ENCODE results near the gene ENDOU. TPM values are rescaled to one million over a fixed set of nuclear protein-coding genes. Genes with fewer than 3 reads are reported as not detected.

The ENDOU gene
- polyA plus RNA-seq, 1 donor from 2014 or later: not detected

DNA sequence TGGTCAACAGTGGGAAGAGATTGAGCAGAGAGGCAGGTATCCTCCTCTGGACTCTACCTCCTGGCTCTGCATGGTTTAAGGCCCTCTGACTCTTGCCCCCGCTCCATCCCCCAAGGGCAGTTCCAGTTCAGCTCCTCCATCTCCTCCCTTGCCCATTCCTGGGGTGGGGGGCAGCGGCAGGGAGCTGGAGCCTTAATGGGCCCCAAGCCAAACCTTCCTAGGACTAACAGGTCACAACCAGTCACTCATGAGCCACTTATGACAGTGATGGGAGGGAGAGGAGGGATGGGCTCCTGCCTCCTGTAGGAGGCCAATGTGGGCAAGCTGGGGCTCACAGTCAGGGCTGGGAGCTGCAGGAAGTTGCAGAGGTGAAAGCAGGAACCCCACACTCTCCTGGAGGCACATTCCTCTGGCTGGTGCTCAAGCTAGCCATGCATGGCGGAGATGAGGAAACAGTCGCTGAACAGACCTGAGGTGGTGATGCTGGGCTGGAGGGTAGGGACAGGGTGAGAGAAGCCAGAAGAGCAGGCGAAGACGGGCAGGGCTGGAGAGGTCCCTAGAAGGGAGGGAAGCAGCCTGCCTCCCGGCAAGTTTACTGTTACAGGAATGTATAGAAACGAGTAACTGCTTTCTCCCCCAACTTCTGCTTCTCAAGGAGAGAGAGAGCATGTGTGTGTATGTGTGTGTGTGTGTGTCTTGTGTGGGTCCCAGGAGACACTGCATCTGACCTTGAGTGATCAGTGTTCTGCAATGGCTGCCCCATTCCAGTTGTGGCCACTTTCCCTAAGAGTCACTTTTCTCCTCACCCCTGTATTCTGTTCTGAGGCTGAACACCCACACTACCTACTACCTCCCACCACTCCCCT, 38.4 kb upstream of the ENDOU start:
- peaks cover 3% of the 10 kb centered on the region for H3K27me3 Mint-ChIP-seq
- H3K9me3 Mint-ChIP-seq: no peaks in the 10 kb centered on the region
- H3K36me3 Mint-ChIP-seq: no peaks in the 10 kb centered on the region
- H3K4me3 Mint-ChIP-seq: peak overlapping the region in 2 of 4 donors; percentile 3 to 53
- no peak overlapping the region for H3K27ac Mint-ChIP-seq
- H3K4me1 Mint-ChIP-seq: peaks cover 5 to 13% (median 8%) of the 10 kb centered on the region in 3 donors

DNA sequence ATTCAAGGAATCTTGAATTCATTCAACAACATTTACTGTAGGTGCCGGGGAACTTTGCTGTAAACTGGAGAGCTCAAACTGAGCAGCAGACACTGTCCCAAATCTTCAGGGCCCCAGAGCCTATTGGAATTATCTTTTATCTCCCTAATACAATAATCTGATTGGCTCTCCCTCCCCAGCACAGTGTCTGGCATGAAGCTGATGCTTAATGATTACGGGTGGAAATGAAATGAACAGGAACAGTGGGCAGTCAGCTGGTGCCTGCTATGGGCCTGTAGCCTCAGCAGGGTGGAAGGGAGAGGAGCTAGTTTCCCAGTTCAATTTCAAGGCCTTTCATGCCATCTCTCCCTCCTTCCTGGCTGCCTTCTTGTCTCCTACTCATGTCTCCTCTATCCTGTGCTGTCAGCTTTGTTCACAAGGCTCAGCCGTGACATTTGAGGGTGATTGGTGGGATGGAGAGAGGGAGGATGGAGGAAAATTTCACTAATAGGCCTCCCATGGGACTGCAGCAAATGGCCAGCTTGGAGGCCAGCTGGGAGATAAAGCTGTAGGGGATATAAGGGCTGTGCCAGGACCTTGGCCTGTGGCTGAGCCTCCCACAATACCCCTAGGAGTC, 37.7 kb upstream of the ENDOU start:
- no peak overlapping the region for H3K27ac Mint-ChIP-seq
- H3K36me3 Mint-ChIP-seq: no peaks in the 10 kb centered on the region
- H3K9me3 Mint-ChIP-seq: no peaks in the 10 kb centered on the region
- H3K27me3 Mint-ChIP-seq: peaks cover 3% of the 10 kb centered on the region
- peak overlapping the region in 1 of 4 donors; percentile 5 for H3K4me3 Mint-ChIP-seq
- peaks cover 5 to 13% (median 8%) of the 10 kb centered on the region in 3 donors for H3K4me1 Mint-ChIP-seq

DNA sequence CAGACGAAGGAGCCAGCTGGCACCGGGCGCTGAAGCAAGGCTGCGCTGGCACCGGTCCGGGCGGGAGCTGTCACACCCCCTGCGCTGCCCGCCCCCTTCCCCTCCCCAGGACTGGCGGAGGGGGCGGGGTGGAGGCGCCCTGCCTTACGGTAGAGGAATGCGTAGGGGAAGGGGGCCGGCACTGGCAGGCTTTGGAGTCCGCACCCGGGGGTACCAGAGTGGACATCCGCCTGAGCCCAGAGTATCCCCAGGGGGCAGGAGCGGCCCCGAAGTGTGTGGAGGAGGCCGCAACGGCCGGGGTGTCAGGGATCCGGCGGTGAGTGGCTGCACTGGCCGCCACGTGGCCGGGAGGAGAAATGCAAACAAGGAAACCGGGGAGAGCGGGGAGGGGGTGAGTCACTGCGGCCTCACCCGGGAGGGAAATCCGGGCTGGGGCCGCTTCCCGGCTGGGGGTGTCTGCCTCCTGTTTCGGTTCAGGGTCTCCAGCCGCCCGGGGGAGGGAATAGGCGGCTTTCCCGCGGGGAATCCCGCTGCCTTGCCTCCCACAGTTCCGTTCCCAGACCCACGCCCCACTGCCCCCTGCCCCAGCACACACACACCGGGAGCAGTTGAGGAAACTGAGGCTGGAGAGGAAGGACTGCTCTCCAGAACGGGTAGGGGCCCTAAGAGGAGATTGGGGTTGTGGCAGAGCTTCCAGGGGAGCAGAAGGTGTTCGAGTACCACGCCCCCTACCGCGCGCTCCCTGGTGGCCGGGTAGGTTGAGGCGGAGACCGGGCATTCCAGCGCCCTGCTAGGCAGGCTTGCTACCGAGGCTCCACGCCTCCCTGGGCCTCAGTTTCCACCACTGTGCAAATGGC, 33.8 kb upstream of the ENDOU start, which contains the start of gene RAPGEF3:
TSS of gene RAPGEF3 (minus strand) at position 47 of the 857 bp plus-strand sequence. CDS start 324 bp downstream, outside the sequence.
- peak within 1 kb of the TSS; percentile 34 to 92 (median 86) for H3K4me3 Mint-ChIP-seq
- H3K36me3 Mint-ChIP-seq: no peaks in the 10 kb centered on the region
- H3K9me3 Mint-ChIP-seq: no peaks in the 10 kb centered on the region
- peaks cover 3% of the 10 kb centered on the region for H3K27me3 Mint-ChIP-seq
- peaks cover 22 to 37% (median 34%) of the 10 kb centered on the region in 3 donors for H3K4me1 Mint-ChIP-seq
- H3K27ac Mint-ChIP-seq: peak within 1 kb of the TSS in 2 of 3 donors; percentile 35 to 76

DNA sequence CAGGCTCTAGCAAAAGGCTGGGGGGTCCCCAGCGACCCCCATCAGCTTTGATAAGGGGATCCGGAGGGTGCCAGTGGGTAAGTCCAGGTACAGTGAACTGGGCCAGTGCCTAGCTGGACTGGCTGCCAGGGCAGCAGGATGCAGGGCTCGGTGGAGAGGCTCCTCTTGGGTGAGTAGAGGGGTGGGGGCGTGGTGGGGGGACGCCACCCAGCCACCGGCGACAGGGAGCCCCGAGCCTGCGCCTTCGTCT, 33.2 kb upstream of the ENDOU start:
- no peaks in the 10 kb centered on the region for H3K36me3 Mint-ChIP-seq
- no peaks in the 10 kb centered on the region for H3K9me3 Mint-ChIP-seq
- H3K4me1 Mint-ChIP-seq: peaks cover 22 to 34% (median 33%) of the 10 kb centered on the region in 3 donors
- no peaks in the 10 kb centered on the region for H3K27me3 Mint-ChIP-seq
- H3K4me3 Mint-ChIP-seq: peak overlapping the region in 3 of 4 donors; percentile 80 to 90 (median 88)
- no peak overlapping the region for H3K27ac Mint-ChIP-seq

GRCh38 chr12:47757840-47758583, 32.7 kb upstream of the ENDOU start:
- peak overlapping the region in 2 of 3 donors; percentile 15 to 35 for H3K27ac Mint-ChIP-seq

DNA sequence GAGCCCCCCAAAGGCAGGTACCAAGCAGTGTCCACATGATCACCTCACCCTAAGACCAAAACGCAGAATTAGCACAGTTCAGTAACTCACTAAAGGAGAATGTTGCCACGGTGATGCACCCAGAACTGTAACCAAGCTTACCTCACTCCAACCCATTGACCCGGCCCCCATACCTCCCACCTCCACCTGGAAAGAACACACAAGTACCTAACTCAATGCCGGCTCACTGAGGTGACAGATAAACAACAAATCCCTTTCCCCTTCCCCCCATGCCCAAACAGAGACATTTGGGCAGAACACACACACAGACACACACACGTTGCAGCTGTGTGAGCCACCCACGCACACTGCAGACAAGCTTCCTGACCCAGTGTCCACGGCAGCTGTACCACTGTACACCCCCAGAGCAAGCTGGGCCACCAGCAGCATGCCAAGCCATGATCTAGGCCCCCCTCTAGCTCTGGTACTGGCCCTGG, 32.1 kb upstream of the ENDOU start:
- H3K27me3 Mint-ChIP-seq: no peaks in the 10 kb centered on the region
- peaks cover 22 to 40% (median 37%) of the 10 kb centered on the region in 3 donors for H3K4me1 Mint-ChIP-seq
- no peaks in the 10 kb centered on the region for H3K36me3 Mint-ChIP-seq
- H3K4me3 Mint-ChIP-seq: peak overlapping the region; percentile 5 to 82 (median 54)
- peak overlapping the region; percentile 10 to 91 (median 15) for H3K27ac Mint-ChIP-seq
- H3K9me3 Mint-ChIP-seq: no peaks in the 10 kb centered on the region

More at GRCh38 chr12:47757840-47758583, 32.7 kb upstream of the ENDOU start:
- H3K36me3 Mint-ChIP-seq: no peaks in the 10 kb centered on the region
- H3K27me3 Mint-ChIP-seq: no peaks in the 10 kb centered on the region
- H3K4me3 Mint-ChIP-seq: peak overlapping the region in 3 of 4 donors; percentile 80 to 90 (median 88)
- H3K9me3 Mint-ChIP-seq: no peaks in the 10 kb centered on the region
- peaks cover 22 to 37% (median 37%) of the 10 kb centered on the region in 3 donors for H3K4me1 Mint-ChIP-seq

DNA sequence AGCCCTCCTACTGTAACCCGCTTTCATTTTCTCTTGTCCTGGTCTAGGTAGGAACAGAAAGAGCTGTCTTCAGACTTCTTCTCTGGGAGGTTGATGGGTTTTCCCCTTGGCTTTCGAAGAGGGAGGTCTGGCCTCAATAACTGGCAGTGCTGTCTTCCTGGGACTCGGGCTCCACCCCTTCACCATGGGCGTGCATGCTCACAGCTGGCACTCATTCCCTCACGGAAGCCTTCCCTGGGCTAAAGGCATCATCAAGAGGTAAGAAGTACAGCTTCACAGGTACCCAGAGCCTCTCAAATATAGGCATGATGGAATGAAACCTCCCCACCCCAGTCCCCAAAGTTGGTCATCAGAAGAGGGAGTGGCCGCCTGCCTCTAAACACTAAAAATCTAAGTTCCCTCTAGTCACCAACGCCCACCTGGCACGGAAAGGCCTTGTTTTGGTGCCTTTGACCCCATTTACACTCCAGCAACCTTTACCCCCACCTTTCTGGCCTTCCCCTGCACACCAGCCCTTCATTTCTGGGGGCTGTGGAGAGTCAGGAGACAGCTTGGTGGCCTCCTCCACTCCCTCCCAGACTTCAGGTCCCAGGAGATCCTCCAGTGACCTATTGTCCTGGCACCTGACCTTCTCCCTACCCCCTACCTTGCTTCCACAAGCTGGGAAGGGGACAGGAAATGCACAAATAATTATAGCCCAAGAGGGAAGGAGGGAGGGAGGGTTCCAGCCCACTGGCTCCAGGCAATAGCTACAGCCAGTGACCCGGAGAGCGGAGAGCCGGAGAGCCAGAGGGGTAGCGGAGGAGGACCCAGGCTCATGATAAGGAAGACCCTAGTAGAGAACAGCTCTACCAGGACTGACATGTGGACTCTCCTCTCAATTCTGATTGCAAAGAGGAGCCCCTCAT, 30.6 kb upstream of the ENDOU start:
- peaks cover 22 to 41% (median 40%) of the 10 kb centered on the region in 3 donors for H3K4me1 Mint-ChIP-seq

DNA sequence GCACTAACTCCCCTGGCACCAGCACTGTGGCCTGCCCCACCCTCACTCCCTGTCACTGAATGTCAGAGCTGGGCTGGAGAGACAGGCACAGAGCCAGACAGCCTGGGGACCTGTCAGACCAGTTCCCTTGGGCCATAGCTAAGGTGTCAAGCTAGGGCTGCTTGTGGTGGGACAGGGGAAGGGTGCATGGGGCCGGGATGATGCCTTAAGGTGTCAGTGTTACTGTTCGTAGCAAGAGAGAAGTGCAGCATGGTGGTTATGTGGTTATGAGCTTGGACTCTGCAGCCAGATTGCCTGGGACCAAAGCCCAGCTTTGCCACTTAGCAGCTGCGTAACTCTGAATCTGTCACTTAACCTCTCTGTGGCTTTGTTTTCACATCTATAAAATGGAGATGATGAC, 29.6 kb upstream of the ENDOU start:
- no peaks in the 10 kb centered on the region for H3K36me3 Mint-ChIP-seq
- peak overlapping the region in 2 of 3 donors; percentile 21 to 91 for H3K27ac Mint-ChIP-seq
- H3K4me1 Mint-ChIP-seq: peaks cover 22 to 42% (median 38%) of the 10 kb centered on the region in 3 donors
- H3K4me3 Mint-ChIP-seq: peak overlapping the region in 2 of 4 donors; percentile 5 to 66
- H3K27me3 Mint-ChIP-seq: no peaks in the 10 kb centered on the region
- H3K9me3 Mint-ChIP-seq: peaks cover 0 to under 1% (median 0%) of the 10 kb centered on the region in 3 donors

More for the DNA sequence above, 30.6 kb upstream of the ENDOU start:
- Mint-ChIP-seq H3K27ac (peak overlapping the region; percentile 7 to 91 (median 50)), H3K9me3 (no peaks in the 10 kb centered on the region), H3K27me3 (no peaks in the 10 kb centered on the region), H3K36me3 (no peaks in the 10 kb centered on the region), H3K4me3 (peak overlapping the region; percentile 5 to 88 (median 58))

GRCh38 chr12:47754126-47754525, 28.8 kb upstream of the ENDOU start:
- Mint-ChIP-seq H3K9me3 (peaks cover 0 to 2% (median 0%) of the 10 kb centered on the region in 3 donors), H3K4me3 (peak overlapping the region in 2 of 4 donors; percentile 17 to 20), H3K36me3 (no peaks in the 10 kb centered on the region), H3K27ac (no peak overlapping the region), H3K27me3 (no peaks in the 10 kb centered on the region), H3K4me1 (peaks cover 22 to 43% (median 39%) of the 10 kb centered on the region in 3 donors)

GRCh38 chr12:47753021-47754001, 28.0 kb upstream of the ENDOU start:
- Mint-ChIP-seq H3K27me3 (no peaks in the 10 kb centered on the region), H3K36me3 (no peaks in the 10 kb centered on the region), H3K4me3 (no peak overlapping the region), H3K27ac (peak overlapping the region in 2 of 3 donors; percentile 39 to 87), H3K4me1 (peaks cover 22 to 45% (median 41%) of the 10 kb centered on the region in 3 donors), H3K9me3 (peaks cover 0 to 2% (median 0%) of the 10 kb centered on the region in 3 donors)

DNA sequence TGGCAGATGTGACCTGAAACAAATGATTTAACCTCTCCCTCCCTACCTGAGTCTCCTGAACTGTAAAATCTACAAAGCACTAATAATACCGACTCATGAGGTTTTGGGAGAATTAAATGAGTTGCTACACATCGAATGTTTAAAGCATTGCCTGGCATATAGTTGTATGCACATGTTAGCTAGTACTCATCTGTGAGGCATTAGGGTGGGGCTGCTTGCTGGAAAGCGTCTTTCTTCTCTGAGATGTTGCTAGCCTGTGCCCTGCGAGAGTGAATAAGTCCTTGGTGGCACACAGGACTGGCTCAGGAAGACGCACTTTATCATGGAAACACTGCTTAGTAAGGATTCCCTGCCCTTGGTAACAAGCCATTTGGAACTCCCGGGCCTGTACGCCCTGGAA, 27.3 kb upstream of the ENDOU start:
- Mint-ChIP-seq H3K4me1 (peaks cover 21 to 45% (median 40%) of the 10 kb centered on the region in 3 donors), H3K4me3 (no peak overlapping the region), H3K36me3 (no peaks in the 10 kb centered on the region), H3K27ac (peak overlapping the region in 1 of 3 donors; percentile 87), H3K27me3 (no peaks in the 10 kb centered on the region), H3K9me3 (peaks cover 0 to 2% (median 0%) of the 10 kb centered on the region in 3 donors)

DNA sequence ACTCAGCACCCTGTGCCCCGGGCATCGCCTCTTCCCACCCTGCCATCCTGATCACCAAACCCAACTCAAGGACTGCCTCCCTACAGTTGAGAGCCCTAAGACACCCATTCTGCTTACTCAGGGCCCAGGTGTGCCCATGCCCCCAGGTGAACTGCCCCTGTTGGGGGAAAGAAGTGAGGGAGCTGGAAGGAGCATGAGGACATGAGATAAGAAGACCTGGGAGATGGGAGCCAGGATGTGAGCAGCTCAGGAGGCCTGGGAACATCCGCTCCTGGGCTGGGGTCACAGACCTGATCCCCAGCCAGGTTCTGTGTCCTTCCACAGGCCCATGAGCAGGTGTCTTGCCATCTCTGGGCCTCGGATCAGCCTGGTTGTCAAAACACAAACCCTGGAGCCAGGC, 26.8 kb upstream of the ENDOU start:
- Mint-ChIP-seq H3K9me3 (peaks cover 0 to 2% (median 0%) of the 10 kb centered on the region in 3 donors), H3K36me3 (no peaks in the 10 kb centered on the region), H3K4me3 (no peak overlapping the region), H3K4me1 (peaks cover 20 to 44% (median 39%) of the 10 kb centered on the region in 3 donors), H3K27me3 (no peaks in the 10 kb centered on the region), H3K27ac (no peak overlapping the region)

All from IgD-negative memory B cell (primary cell).